GM18867 (cell line): ENCODE results near the gene NMRK2.
"Not testable (repeated sequence)": the region's sequence is repeated elsewhere in the genome, so short reads cannot be mapped to it uniquely, and the experiment has no call there.

ENCODE experiments used
- ATAC-seq: cut with Tn5 transposase; IDR thresholded peaks from one replicate; pipeline ENCODE4 v1.9.1; 2021; ENCODE audit warnings: mild to moderate bottlenecking, moderate library complexity; ENCODE audit not compliant: unreplicated experiment

NMRK2 gene, protein sequence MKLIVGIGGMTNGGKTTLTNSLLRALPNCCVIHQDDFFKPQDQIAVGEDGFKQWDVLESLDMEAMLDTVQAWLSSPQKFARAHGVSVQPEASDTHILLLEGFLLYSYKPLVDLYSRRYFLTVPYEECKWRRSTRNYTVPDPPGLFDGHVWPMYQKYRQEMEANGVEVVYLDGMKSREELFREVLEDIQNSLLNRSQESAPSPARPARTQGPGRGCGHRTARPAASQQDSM

DNA sequence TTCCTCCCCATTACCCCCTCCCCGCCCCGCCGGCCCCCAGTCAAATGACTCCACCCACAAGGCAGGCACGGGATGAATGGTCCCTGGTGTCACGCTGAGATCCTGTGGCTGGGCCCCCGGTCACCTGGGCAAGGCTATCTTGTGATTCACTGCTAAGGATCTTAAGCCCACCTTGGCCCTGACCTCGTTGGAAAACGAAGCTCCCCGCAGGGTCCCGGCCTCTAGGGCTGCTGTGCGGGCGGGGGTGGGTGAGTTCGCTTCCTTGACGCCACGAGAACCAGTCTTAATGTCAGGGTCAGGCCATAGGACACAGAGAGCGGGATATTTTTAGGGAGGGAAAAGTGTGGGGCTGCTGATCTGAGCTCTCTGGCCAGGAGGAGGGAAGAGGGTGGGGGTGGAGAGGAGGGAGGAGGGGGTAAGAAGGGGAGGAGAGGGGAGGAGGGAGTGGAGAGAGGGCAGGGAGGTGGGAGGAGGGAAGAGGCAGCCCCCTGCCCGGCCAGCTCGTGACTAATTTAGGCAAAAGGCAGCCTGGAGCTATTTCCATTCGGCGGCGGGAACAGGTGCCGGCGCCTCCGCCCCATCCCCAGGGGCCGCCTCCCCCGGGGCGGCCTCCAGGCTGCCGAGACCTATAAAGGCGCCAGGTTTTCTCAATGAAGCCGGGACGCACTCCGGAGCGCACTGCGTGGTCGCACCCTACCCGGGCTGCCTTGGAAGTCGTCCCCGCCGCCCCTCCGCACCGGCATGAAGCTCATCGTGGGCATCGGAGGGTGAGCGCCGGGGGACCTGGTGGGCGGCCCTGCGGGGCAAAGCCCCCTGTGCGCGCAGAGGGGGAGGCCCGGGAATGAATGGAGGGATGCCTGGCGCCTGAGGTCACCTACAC, at the start of gene NMRK2:
NMRK2 (plus strand) TSS at position 139 of the 880 bp plus-strand sequence; CDS start at position 742, 603 bp downstream.
- no peak for ATAC-seq

DNA sequence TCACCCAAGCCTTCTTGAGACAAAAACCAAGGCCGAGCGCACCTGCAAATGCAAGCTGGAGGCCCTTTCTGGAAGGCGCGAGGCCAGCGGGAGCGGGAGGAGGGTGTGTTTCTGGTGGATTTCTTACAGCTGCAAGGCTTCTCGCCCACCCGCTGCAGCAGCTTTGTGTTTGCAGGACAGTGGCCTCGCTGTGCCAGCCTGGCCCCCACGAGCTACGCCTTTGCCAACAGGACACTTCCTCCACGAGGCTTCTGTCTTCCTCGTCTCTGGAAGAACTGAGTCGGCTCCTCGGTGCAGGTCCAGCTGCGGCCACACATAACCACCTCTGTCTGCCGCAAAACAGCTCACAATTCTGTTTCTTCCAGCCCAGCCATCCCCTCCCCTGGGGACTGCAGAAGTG, 42.3 kb upstream of the NMRK2 start:
- no peak for ATAC-seq

DNA sequence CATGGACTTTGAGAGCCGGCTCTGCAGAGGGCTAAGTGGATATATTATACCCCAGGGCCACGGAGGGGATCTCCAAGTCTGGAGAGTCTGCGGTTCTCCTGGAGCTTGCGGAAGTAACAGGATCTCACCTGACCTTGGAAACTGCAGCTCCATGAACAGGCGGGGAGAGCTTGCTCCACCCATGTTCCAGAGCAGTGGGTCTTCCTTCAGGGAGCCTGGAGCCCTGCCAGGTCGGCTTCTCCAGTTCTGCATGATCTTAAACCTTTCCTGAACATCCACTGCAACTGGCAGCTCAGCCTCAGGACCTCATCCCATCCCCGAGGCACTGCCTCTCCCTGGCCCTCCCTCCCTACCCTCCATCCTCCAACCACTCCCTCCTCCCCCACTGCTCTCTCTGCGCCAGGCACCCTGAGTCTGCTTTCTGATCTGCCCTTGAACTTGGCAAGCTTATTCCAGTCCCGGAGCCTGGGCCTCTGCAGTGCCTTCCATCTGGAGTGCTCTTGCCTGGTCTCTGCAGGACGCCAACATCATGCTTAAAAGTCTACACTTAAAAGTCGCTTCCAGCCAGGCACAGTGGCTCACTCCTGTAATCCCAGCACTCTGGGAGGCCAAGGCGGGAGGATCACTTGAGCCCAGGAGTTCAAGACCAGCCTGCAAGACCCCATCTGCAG, 39.2 kb upstream of the NMRK2 start:
- ATAC-seq = no peak

DNA sequence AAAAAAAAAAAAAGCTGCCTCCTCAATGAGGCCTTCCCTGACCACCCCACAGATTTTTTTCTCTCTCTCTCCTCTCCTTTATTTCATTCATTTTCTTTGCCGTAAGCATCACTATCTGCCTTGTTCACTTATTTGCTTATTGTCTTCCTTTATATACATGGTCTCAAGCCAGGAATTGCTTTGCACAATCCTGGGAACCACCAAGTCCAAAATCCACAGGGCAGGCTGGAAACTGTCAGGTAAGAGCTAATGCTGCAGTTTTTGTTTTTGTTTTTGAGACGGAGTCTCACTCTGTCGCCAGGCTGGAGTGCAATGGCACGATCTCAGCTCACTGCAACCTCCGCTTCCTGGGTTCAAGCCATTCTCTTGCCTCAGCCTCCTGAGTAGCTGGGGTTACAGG, 37.9 kb upstream of the NMRK2 start:
- ATAC-seq = not testable (repeated sequence)

DNA sequence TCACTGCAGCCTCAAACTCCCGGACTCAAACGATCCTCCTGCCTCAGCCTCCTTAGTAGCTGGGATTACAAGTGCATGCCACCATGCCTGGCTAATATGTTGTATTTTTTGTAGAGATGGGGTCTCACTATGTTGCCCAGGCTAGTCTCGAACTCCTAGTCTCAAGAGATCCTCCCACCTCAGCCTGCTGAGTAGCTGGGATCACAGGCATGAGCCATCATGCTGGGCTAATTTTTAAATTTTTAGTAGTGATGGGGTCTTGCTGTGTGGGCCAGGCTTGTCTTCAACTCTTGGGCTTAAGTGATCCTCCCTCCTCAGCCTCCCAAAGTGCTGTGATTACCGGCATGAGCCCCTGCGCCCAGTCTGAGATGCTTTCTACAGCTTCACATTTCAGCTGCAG, 37.1 kb upstream of the NMRK2 start:
- ATAC-seq = no peak

DNA sequence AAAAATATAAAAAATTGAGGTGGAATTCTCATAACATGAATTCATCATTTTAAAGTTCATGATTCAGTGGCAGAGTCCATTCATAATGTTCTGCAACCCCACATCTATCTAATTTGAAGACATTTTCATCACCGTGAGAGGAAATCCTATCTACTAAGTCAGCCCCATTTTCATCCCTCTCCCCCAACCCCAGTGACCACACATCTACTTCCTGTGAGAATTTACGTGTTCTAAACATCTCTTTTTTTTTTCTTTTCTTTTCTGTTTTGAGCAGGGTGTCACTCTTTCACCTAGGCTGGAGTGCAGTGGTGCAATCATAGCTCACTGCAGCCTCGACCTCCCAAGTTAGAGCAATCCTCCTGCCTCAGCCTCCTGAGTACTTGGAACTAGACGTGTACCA, 34.9 kb upstream of the NMRK2 start:
- ATAC-seq = no peak

DNA sequence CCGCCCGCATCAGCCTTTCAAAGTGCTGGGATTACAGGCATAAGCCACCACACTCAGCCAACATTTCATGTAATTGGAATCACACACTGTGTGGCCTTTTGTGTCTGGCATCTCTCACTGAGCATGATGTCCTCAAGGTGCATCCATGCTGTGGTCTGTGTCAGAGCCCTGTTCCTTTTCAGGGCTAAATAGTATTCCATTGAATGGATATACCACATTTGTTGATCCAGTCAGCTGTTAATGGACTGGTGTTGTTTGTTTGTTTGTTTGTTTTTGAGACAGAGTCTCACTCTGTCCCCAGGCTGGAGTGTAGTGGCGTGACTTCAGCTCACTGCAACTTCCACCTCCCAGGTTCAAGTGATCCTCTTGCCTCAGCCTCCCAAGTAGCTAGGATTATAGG, 34.4 kb upstream of the NMRK2 start:
- ATAC-seq = no peak

DNA sequence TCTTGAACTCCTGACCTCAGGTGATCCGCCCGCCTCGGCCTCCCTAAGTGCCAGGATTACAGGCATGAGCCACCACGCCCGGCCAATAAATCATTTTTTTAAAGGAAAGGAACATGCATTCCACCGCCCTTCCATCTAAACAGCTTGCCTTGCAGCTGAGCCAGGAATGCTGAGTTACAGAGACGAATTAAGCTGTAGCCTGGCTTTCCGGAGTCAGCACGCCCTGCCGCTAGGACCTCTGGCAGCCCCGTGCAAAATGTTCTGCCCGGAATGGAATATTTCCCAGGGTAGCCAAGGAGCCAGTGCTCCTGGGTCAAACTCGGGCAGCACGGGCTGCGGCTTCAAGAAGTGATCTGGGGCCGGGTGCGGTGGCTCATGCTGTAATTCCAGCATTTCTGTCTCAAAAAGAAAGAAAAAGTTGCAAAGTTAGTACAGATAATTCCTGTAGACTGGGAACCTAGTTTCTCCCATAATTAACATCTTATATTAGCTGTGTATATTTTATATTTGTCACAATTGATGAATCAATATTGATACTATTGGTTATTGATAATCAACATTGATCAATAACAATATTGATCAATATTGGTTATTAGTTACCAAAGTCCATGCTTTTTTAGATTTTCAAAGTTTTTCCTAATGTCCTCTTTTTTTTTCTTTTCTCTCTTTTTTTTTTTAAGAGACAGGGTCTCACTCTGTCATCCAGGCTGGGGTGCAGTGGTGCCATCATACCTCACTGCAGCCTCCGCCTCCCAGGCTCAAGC, 33.2 kb upstream of the NMRK2 start:
- no peak for ATAC-seq

DNA sequence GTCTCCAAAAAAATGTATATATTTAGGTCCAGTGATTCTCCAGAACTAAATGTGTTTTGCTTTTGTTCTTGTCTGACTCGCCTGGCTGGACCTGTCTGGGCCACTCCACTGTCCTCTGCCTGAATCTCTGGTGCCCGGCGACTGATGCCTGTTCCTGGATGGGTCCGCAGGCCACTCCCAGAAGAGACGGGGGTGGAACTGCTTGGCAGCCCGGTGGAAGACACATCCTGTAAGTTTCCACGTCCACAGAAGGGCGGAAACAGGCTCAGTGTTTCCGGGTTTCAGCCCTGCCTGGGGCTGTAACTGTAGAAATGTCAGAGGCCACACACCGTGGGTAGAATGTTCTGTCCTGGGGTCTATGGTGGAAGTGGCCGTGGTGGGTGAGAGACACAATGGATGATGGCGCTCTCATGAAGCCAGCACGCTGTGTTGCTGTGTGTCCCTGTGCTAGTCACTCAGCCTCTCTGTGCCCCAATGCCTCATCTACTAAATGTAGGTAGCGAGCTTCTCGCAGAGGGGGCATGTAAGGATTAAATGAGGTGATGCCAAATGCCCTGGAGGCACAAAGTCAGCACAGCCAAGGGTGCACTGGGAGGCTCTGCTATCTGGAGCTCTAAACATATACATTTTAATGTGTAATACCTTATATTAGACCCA, 30.4 kb upstream of the NMRK2 start:
- ATAC-seq = no peak

DNA sequence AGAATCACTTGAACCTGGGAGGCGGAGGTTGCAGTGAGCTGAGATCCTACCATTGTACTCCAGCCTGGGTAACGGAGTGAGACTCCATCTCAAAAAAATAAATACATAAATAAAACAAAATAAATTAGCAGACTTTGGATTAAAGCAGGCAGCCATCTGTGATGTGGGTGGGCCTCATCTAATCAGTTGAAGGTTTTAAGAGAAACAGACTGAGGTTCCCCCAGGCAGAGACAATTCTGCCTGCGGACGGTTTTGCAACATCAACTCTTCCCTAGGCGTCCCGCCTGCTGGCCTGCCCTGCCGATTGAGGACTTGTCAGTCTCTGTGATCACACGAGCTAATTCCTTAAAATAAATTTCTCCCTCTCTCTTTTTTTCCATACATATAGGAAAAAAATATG, 28.6 kb upstream of the NMRK2 start:
- ATAC-seq = no peak

DNA sequence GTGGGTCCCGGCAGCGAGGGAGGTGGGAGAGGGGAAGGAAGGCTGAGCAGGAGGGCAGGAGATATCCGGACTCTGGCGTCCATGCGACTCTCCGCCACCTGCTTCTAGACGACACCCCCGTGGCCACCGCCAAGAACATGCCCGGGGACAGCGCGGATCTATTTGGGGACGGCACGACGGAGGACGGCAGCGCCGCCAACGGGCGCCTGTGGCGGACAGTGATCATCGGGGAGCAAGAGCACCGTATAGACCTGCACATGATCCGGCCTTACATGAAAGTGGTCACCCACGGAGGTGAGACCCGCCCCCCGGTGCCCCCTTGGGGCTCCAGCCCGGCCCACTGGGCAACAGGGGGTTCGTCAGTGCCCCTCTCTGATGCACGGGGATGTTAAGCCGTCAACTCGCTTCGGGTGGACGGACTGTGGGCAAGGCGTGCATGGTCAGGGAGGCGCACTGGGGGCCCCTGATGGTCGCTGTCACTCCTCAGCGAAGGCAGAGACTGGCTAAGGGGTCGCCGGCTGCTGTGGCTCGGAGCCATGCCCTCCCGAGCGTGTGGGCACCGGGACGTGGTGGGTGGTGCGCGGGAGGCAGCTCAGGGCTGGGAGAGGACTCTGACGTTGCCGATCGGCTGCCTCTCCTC, 25.1 kb upstream of the NMRK2 start:
- no peak for ATAC-seq

DNA sequence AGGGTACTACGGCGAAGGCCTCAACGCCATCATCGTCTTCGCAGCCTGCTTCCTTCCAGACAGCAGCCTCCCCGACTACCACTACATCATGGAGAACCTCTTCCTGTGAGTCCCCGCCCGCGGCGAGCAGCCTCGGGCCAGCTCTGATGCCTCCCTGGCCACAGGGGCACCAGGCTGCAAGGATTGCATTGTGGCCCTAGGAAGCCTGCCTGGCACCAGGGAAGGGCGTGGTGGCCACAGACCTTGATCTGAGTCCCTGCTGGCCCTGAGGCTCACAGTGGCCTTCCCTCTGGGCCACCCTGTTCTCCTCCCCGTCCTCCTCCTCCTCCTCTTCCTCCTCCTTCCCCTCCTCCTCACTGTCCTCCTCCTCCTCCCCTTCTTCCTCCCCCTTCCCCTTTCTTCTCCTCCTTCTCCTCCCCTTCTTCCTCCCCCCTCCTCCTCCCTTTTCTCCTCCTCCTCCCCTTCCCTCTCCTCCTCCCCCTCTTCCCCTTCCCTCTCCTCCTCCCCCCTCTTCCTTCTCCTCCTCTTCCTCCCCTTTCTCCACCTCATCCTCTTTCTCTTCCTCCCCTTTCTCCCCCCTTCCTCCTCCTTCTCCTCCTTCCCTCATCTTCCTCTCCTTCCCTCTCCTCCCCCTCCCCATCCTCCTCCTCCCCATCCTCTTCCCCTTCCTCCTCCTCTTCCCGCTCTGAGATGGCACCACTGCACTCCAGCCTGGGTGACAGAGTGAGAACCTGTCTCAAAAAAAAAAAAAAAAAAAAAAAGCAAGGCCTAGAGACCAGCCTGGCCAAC, 24.4 kb upstream of the NMRK2 start:
- ATAC-seq = no peak

DNA sequence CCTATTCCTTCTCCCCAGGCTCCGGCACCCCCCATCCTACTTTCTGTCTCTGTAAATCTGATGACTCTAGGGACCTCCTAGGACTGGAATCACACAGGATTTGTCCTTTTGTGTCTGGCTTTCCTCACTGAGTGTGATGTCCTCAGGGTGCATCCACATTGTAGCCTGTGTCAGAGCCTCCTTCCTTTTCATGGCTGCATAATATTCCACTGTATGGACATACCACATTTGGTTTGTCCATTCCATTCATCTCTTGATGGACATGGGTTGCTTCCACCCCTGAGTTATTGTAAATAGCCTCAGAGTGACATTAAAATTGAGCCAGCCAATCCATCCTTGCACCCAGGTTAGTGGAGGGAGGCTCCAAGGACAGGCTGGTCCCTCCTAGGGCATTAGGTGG, 22.8 kb upstream of the NMRK2 start:
- no peak for ATAC-seq

DNA sequence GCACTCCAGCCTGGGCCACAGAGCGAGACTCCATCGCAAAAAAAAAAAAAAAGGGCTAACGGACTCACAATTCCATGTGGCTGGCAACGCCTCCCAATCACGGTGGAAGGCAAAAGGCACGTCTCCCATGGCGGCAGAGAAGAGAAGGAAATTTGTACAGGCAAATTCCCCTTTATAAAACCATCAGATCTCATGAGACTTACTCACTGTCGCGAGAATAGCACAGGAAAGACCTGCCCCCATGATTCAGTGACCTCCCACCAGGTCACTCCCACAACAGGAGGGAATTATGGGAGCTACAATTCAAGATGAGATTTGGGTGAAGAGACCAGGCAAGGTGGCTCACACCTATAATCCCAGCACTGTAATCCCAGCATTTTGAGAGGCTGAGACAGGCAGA, 18.7 kb upstream of the NMRK2 start:
- ATAC-seq = no peak

DNA sequence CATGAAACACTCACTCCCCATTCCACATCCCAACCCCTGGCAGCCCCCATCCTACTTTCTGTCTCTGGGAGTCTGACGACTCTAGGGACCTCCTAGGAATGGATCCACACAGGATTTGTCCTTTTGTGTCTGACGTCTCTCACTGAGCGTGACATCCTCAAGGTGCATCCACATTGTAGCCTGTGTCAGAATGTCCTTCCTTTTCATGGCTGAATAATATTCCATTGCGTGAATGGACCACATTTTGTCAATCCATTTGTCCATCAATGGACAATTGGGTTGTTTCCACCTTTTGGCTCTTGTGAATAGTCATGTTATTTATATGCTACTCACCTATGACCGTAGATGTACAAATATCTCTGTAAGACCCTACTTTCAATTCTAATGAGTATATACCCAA, 16.8 kb upstream of the NMRK2 start:
- no peak for ATAC-seq

DNA sequence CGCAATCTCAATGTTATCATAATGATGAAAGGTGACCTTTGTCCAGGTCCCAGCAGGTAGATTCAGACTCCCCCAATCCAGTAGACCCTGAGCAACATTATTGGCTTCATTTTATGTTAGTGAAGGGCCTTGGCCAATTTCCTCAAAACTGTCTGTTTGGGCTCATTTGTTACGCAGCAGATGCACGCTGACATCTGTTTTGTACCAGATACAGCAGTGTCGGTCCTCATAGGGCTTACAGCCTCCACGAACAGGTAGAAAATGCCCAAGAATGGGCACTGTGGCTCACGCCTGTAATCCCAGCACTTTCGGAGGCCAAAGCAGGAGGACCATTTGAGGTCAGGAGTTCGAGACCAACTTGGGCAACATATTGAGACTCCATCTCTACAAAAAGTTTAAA, 13.1 kb upstream of the NMRK2 start:
- ATAC-seq = no peak

DNA sequence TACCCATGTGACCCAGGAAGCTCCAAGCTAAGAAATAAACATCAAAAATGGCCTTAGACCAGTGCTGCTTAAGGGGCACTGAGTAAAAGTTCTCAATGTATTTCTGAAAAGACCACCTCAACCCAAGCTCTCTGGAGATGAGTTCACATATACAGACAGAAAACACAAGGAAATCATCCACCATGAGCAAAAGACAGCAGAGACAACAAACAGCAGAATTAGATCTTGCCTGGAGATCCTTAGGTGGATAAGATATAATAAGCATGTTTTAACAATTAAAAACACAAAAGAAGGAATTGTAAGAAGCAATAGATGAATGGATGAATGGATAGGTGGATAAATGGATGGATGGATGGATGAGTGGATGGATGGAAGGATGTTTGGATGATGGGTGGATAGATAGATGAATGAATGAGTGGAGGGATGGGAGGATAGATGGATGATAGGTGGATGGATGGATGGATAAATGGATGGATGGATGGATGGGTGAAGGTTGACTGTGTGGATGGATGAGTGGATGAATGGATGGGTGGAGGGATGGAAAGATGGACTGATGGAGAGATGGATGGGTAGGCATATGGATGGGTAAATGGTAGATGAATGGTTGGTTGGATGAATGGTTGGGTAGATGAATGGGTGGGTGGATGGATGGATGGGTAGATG, 9.6 kb upstream of the NMRK2 start:
- ATAC-seq = no peak

DNA sequence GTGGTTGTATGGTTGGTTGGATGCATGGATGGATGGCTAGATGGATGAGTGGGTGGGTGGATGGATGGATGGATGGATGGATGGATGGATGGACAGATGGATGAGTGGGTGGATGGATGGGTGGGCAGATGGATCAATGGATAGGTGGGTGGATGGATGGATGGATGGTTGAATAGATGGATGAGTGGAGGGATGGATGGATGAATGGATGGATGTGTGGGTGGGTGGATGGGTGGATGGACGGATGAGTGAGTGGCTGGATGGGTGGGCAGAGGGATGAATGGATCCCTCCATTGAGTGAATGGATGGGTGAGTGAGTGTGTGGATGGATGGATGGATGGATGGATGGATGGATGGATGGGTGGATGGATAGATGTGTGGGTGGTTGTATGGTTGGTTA, 9.0 kb upstream of the NMRK2 start:
- no peak for ATAC-seq

DNA sequence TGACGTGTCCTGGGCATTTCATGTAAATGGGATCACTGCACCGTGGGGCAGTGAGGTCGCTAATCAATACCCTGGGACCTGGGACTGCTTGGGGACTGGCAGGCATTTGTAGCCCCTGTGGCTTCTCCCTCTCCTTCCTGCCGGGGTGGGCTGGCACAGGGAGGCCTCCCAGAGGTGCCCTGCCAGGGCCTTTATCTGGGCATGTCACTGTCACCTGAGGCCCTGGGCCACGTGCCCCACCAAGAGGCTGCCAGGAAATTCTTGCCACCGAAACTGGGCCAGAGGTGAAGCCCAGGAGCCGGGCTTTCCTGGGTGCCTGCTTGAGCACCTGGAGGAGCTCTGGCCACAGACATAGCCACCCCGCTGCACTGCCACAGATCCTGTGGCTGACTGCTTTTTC, 1.8 kb upstream of the NMRK2 start:
- no peak for ATAC-seq
